IMR-90 (cell line): ENCODE results near the gene CHN1.

Experiments used
- CEBPB ChIP-seq: IDR thresholded peaks from 2 replicates; pipeline ENCODE4 v1.6.1; 2012; ENCODE audit warnings: low read depth, low read length, improper control_type of control experiment
- CTCF ChIP-seq: conservative IDR thresholded peaks from 2 replicates; pipeline ENCODE4 v1.5.1; 2012; ENCODE audit warnings: mild to moderate bottlenecking, low read depth, low read length, improper control_type of control experiment
- MAFK ChIP-seq: IDR thresholded peaks from 2 replicates; pipeline ENCODE4 v1.6.1; 2012; ENCODE audit warnings: low read depth, low read length, improper control_type of control experiment
- MAZ ChIP-seq: IDR thresholded peaks from 2 replicates; pipeline ENCODE4 v1.6.1; 2012; ENCODE audit warnings: low read depth, mild to moderate bottlenecking, low read length, improper control_type of control experiment, moderate library complexity, borderline replicate concordance
- NFE2L2 ChIP-seq: fragments of 150-350 bp; IDR thresholded peaks from 2 replicates; pipeline ENCODE4 v1.6.1; 2016; ENCODE audit warnings: low read depth, mild to moderate bottlenecking, low read length
- POLR2A ChIP-seq: IDR thresholded peaks from 2 replicates; pipeline ENCODE4 v1.6.1; 2012; ENCODE audit warnings: mild to moderate bottlenecking, low read depth, low read length
- RAD21 ChIP-seq: IDR thresholded peaks from 2 replicates; pipeline ENCODE4 v1.6.1; 2012; ENCODE audit warnings: low read length, improper control_type of control experiment
- RCOR1 ChIP-seq: IDR thresholded peaks from 2 replicates; pipeline ENCODE4 v1.6.1; 2012; ENCODE audit warnings: mild to moderate bottlenecking, low read length, improper control_type of control experiment; ENCODE audit not compliant: insufficient replicate concordance
- USF2 ChIP-seq: fragments of 150-350 bp; IDR thresholded peaks from 2 replicates; pipeline ENCODE4 v1.6.1; 2017; ENCODE audit warnings: mild to moderate bottlenecking, antibody characterized with exemption, low read length, low read depth

- TF ChIP-seq CTCF (no peak), MAZ (no peak), POLR2A (no peak), CEBPB (no peak), NFE2L2 (no peak), RAD21 (no peak), USF2 (no peak), MAFK (no peak), RCOR1 (no peak)
Observed at GRCh38 chr2:174763780-174764179, 241.4 kb downstream of the CHN1 start.
